Measurements from ENCODE around the gene ANKRD63.

- TF ChIP-seq EZH2 (IDR thresholded peaks at IDR 0.05) (no peak), POLR2AphosphoS5 (IDR thresholded peaks at IDR 0.05; ENCODE audit: borderline replicate concordance, low read depth, low read length) (no peak)
Measured at GRCh38 chr15:40265355-40265754, 17.5 kb downstream of the ANKRD63 start.
